ENCODE data around the gene NF1. TPM values are rescaled to one million over a fixed set of nuclear protein-coding genes. Genes with fewer than 3 reads are reported as not detected.

Gene NF1
- total RNA-seq, 4 donors from 2014 or later = 41.7 to 69.9 (median 54.4) TPM

- no peak overlapping the region for H3K27ac ChIP-seq
- H3K36me3 ChIP-seq = peaks cover 5 to 55% of the 10 kb centered on the region in 2 donors
- no peaks in the 10 kb centered on the region for H3K4me1 ChIP-seq
- 61% methylated on average over 4 of the region's 5 CpGs; no CpG with 5 or more reads in 1 of the 2 donors for WGBS, 2 donors (ENCODE audit: low coverage in 1 of 2)
- no peak for TF ChIP-seq POLR2A (IDR thresholded peaks at IDR 0.05)
- no peak for TF ChIP-seq EP300 (IDR thresholded peaks at IDR 0.05)
- TF ChIP-seq CTCF (IDR thresholded peaks at IDR 0.05) = no peak
- TF ChIP-seq POLR2AphosphoS5 (IDR thresholded peaks at IDR 0.05) = no peak
- no peaks in the 10 kb centered on the region for H3K27me3 ChIP-seq
- no peak for ATAC-seq
- no peak overlapping the region for H3K4me3 ChIP-seq
- H3K9me3 ChIP-seq = no peaks in the 10 kb centered on the region
Observed at GRCh38 chr17:31226373-31226772, 131.6 kb downstream of the NF1 start.

- TF ChIP-seq POLR2A (IDR thresholded peaks at IDR 0.05) (no peak), CTCF (IDR thresholded peaks at IDR 0.05) (no peak), EP300 (IDR thresholded peaks at IDR 0.05) (no peak), POLR2AphosphoS5 (IDR thresholded peaks at IDR 0.05) (no peak)
- no peak overlapping the region for H3K27ac ChIP-seq
- H3K9me3 ChIP-seq = no peaks in the 10 kb centered on the region
- no peaks in the 10 kb centered on the region for H3K4me1 ChIP-seq
- no peaks in the 10 kb centered on the region for H3K27me3 ChIP-seq
- no peak overlapping the region for H3K4me3 ChIP-seq
- WGBS, 2 donors (ENCODE audit: low coverage in 1 of 2) = 82 to 85% methylated on average over 1 to 3 of the region's 3 CpGs
- H3K36me3 ChIP-seq = peaks cover 5 to 58% of the 10 kb centered on the region in 2 donors
- no peak for ATAC-seq
Observed at GRCh38 chr17:31226950-31227349, 132.2 kb downstream of the NF1 start.

GRCh38 chr17:31231852-31232251, 137.1 kb downstream of the NF1 start:
- Histone ChIP-seq H3K9me3 (no peaks in the 10 kb centered on the region), H3K36me3 (peaks cover 5 to 81% of the 10 kb centered on the region in 2 donors), H3K27me3 (no peaks in the 10 kb centered on the region), H3K4me1 (no peaks in the 10 kb centered on the region), H3K27ac (no peak overlapping the region), H3K4me3 (no peak overlapping the region)
- TF ChIP-seq EP300 (IDR thresholded peaks at IDR 0.05) (no peak), POLR2AphosphoS5 (IDR thresholded peaks at IDR 0.05) (no peak), POLR2A (IDR thresholded peaks at IDR 0.05) (no peak), CTCF (IDR thresholded peaks at IDR 0.05) (no peak)
- ATAC-seq = no peak

- no peaks in the 10 kb centered on the region for H3K27me3 ChIP-seq
- no peak for TF ChIP-seq POLR2AphosphoS5 (IDR thresholded peaks at IDR 0.05)
- TF ChIP-seq EP300 (IDR thresholded peaks at IDR 0.05) = no peak
- TF ChIP-seq CTCF (IDR thresholded peaks at IDR 0.05) = no peak
- TF ChIP-seq POLR2A (IDR thresholded peaks at IDR 0.05) = no peak
- H3K9me3 ChIP-seq = no peaks in the 10 kb centered on the region
- 63 to 71% methylated on average over 4 of the region's 4 CpGs for WGBS, 2 donors (ENCODE audit: low coverage in 1 of 2)
- peaks cover 0 to 83% of the 10 kb centered on the region in 2 donors for H3K36me3 ChIP-seq
- no peak overlapping the region for H3K27ac ChIP-seq
- no peak overlapping the region for H3K4me3 ChIP-seq
- ATAC-seq = no peak
- no peaks in the 10 kb centered on the region for H3K4me1 ChIP-seq
Observed at GRCh38 chr17:31235110-31235509, 140.3 kb downstream of the NF1 start.

- no peak for ATAC-seq
- WGBS, 2 donors (ENCODE audit: low coverage in 1 of 2) = 80 to 84% methylated on average over 1 to 3 of the region's 3 CpGs
- no peaks in the 10 kb centered on the region for H3K9me3 ChIP-seq
- H3K4me1 ChIP-seq = no peaks in the 10 kb centered on the region
- H3K27me3 ChIP-seq = no peaks in the 10 kb centered on the region
- TF ChIP-seq POLR2AphosphoS5 (IDR thresholded peaks at IDR 0.05) (no peak), CTCF (IDR thresholded peaks at IDR 0.05) (no peak), EP300 (IDR thresholded peaks at IDR 0.05) (no peak), POLR2A (IDR thresholded peaks at IDR 0.05) (no peak)
- no peak overlapping the region for H3K4me3 ChIP-seq
- H3K36me3 ChIP-seq = peaks cover 0 to 83% of the 10 kb centered on the region in 2 donors
- H3K27ac ChIP-seq = no peak overlapping the region
Observed at GRCh38 chr17:31236137-31236536, 141.4 kb downstream of the NF1 start.

All from gastroesophageal sphincter (tissue), 4 donors.